ENCODE results near the gene LPAR5.
"Not testable (repeated sequence)": the region's sequence is repeated elsewhere in the genome, so short reads cannot be mapped to it uniquely, and the experiment has no call there.

DNA sequence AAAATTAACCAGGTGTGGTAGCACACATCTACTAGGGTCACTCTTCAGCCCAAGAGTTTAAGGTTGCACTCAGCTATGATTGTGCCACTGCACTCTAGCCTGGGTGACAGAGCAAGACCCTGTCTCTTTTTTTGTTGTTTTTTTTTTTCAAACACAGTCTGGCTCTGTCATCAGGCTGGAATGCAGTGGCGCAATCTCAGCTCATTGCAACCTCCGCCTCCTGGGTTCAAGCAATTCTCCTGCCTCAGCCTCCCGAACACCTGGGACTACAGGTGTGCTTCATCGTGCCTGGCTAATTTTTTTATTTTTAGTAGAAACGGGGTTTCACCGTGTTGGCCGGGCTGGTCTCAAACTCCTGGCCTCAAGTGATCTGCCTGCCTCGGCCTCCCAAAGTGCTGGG, 49.2 kb downstream of the LPAR5 start:
- TF ChIP-seq, protein P1, sequence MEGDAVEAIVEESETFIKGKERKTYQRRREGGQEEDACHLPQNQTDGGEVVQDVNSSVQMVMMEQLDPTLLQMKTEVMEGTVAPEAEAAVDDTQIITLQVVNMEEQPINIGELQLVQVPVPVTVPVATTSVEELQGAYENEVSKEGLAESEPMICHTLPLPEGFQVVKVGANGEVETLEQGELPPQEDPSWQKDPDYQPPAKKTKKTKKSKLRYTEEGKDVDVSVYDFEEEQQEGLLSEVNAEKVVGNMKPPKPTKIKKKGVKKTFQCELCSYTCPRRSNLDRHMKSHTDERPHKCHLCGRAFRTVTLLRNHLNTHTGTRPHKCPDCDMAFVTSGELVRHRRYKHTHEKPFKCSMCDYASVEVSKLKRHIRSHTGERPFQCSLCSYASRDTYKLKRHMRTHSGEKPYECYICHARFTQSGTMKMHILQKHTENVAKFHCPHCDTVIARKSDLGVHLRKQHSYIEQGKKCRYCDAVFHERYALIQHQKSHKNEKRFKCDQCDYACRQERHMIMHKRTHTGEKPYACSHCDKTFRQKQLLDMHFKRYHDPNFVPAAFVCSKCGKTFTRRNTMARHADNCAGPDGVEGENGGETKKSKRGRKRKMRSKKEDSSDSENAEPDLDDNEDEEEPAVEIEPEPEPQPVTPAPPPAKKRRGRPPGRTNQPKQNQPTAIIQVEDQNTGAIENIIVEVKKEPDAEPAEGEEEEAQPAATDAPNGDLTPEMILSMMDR (conservative IDR thresholded peaks at IDR 0.05 in 1 of 2, IDR thresholded peaks at IDR 0.05 in 1 of 2; ENCODE audit: low read depth in 1 of 2, low read length in 2 of 2): not testable (repeated sequence)
- TF ChIP-seq EZH2 (IDR thresholded peaks at IDR 0.05; ENCODE audit: low read length, missing control alignments): not testable (repeated sequence)
